SU-DHL-6 (cell line): Measurements from ENCODE around the gene CNTF.

Source experiments
- EZH2phosphoT487 ChIP-seq: fragments of 200-600 bp; sonication (generic), shearing (Covaris generic); conservative IDR thresholded peaks from 2 replicates; pipeline ENCODE4 v1.6.1; 2018; ENCODE audit warnings: mild to moderate bottlenecking, antibody characterized with exemption, low read length, moderate library complexity, mixed read lengths
- TF ChIP-seq, protein P1 (sequence below): fragments of 200-600 bp; sonication (generic); IDR thresholded peaks from one replicate; pipeline ENCODE4 v1.5.1; 2017; ENCODE audit warnings: antibody characterized with exemption, mild to moderate bottlenecking, low read length, moderate library complexity; ENCODE audit not compliant: insufficient read depth, poor library complexity, severe bottlenecking

DNA sequence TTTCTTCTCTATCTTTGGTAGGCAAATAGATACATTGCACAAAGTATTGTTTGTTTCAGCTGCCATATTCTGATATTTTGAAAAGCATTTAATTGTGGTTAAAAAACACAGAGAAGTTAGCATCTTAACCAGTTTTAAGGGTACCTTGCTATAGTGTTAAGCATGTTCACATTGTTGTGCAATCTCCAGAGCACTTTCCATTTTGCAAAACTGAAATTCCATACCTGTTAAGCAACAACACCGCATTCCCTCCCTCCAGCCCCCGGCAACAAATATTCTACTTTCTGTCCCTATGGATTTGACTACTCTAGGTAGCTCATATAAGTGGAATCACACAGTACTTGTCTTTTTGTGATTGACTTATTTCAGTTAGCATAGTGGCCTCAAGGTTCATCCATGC, 33.9 kb downstream of the CNTF start:
- TF ChIP-seq, protein P1, sequence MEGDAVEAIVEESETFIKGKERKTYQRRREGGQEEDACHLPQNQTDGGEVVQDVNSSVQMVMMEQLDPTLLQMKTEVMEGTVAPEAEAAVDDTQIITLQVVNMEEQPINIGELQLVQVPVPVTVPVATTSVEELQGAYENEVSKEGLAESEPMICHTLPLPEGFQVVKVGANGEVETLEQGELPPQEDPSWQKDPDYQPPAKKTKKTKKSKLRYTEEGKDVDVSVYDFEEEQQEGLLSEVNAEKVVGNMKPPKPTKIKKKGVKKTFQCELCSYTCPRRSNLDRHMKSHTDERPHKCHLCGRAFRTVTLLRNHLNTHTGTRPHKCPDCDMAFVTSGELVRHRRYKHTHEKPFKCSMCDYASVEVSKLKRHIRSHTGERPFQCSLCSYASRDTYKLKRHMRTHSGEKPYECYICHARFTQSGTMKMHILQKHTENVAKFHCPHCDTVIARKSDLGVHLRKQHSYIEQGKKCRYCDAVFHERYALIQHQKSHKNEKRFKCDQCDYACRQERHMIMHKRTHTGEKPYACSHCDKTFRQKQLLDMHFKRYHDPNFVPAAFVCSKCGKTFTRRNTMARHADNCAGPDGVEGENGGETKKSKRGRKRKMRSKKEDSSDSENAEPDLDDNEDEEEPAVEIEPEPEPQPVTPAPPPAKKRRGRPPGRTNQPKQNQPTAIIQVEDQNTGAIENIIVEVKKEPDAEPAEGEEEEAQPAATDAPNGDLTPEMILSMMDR, result no peak
- no peak for TF ChIP-seq EZH2phosphoT487
